Measurements from ENCODE around the gene SIGLEC10.
"Not testable (repeated sequence)": the region's sequence is repeated elsewhere in the genome, so short reads cannot be mapped to it uniquely, and the experiment has no call there.

DNA sequence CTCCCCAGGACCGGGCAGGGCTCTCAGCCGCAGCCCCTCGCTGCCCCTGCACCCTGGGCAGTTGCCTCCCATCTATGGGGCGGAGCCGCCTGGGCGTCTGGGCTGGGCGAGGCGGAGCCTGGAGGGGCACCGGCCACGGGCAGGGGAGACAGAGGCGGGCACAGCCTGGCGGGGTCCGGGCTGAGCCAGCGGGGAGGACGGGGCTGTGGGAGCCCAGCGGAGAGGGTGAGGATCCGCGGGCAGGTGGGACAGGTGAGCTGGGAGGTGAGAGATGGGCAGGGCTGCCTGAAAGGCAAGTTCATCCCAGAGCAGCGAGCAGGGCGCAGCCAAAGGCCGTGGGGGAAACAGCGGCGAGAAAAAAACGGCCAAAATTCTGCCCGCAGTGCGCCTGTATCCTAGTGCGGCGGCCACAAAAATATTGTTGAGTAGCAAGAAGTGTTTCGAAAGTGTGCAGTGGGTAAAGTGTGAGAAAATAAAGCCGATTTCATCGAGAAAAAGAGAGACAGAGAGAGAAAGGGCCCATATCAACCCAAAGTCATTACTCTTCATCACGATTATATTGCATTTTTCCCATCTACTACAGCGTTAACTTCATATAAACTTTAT is 46.6 kb upstream of the SIGLEC10 start:
- TF ChIP-seq, protein P1, sequence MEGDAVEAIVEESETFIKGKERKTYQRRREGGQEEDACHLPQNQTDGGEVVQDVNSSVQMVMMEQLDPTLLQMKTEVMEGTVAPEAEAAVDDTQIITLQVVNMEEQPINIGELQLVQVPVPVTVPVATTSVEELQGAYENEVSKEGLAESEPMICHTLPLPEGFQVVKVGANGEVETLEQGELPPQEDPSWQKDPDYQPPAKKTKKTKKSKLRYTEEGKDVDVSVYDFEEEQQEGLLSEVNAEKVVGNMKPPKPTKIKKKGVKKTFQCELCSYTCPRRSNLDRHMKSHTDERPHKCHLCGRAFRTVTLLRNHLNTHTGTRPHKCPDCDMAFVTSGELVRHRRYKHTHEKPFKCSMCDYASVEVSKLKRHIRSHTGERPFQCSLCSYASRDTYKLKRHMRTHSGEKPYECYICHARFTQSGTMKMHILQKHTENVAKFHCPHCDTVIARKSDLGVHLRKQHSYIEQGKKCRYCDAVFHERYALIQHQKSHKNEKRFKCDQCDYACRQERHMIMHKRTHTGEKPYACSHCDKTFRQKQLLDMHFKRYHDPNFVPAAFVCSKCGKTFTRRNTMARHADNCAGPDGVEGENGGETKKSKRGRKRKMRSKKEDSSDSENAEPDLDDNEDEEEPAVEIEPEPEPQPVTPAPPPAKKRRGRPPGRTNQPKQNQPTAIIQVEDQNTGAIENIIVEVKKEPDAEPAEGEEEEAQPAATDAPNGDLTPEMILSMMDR (IDR thresholded peaks at IDR 0.05 in 2 of 3, conservative IDR thresholded peaks at IDR 0.05 in 1 of 3; ENCODE audit: insufficient read depth in 2 of 3, low read depth in 1 of 3, low read length in 3 of 3), result not testable (repeated sequence)
- TF ChIP-seq, protein P2, sequence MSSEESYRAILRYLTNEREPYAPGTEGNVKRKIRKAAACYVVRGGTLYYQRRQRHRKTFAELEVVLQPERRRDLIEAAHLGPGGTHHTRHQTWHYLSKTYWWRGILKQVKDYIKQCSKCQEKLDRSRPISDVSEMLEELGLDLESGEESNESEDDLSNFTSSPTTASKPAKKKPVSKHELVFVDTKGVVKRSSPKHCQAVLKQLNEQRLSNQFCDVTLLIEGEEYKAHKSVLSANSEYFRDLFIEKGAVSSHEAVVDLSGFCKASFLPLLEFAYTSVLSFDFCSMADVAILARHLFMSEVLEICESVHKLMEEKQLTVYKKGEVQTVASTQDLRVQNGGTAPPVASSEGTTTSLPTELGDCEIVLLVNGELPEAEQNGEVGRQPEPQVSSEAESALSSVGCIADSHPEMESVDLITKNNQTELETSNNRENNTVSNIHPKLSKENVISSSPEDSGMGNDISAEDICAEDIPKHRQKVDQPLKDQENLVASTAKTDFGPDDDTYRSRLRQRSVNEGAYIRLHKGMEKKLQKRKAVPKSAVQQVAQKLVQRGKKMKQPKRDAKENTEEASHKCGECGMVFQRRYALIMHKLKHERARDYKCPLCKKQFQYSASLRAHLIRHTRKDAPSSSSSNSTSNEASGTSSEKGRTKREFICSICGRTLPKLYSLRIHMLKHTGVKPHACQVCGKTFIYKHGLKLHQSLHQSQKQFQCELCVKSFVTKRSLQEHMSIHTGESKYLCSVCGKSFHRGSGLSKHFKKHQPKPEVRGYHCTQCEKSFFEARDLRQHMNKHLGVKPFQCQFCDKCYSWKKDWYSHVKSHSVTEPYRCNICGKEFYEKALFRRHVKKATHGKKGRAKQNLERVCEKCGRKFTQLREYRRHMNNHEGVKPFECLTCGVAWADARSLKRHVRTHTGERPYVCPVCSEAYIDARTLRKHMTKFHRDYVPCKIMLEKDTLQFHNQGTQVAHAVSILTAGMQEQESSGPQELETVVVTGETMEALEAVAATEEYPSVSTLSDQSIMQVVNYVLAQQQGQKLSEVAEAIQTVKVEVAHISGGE (CRISPR knock-in tag; IDR thresholded peaks at IDR 0.05), result not testable (repeated sequence)
- not testable (repeated sequence) for TF ChIP-seq ZNF212 (CRISPR knock-in tag; IDR thresholded peaks at IDR 0.05); HDAC2 (IDR thresholded peaks at IDR 0.05); SIN3A (IDR thresholded peaks at IDR 0.05; ENCODE audit: borderline replicate concordance in 2 of 2, control insufficient read depth in 1 of 2, low read depth in 2 of 2, low read length in 2 of 2); ZNF143 (CRISPR knock-in tag; IDR thresholded peaks at IDR 0.05); TAF9B (IDR thresholded peaks at IDR 0.05; ENCODE audit: partially characterized antibody)

All from K562 (cell line).